ENCODE results near the gene IGFLR1.

GRCh38 chr19:35693835-35694599 lies 48.2 kb downstream of the IGFLR1 start:
- TF ChIP-seq POLR2A (IDR thresholded peaks at IDR 0.05) = peak in 1 of 2 donors; percentile 12
- TF ChIP-seq CTCF (IDR thresholded peaks at IDR 0.05) = peak; percentile 96 to 100 (median 98)

Data from adrenal gland (tissue), 5 donors.